Ishikawa (cell line): Measurements from ENCODE around the gene C3orf85.

Source experiments
- CEBPB ChIP-seq: IDR thresholded peaks from 2 replicates; pipeline ENCODE4 v1.6.1; 2012
- CREB1 ChIP-seq: IDR thresholded peaks from 2 replicates; pipeline ENCODE4 v1.6.1; 2012; ENCODE audit warnings: low read depth
- EGR1 ChIP-seq: IDR thresholded peaks from 2 replicates; pipeline ENCODE4 v1.6.1; 2012
- EP300 ChIP-seq: IDR thresholded peaks from 2 replicates; pipeline ENCODE4 v1.6.1; 2012; ENCODE audit warnings: borderline replicate concordance
- FOXM1 ChIP-seq: IDR thresholded peaks from 2 replicates; pipeline ENCODE4 v1.6.1; 2012; ENCODE audit warnings: low read depth, borderline replicate concordance
- MAX ChIP-seq: IDR thresholded peaks from 2 replicates; pipeline ENCODE4 v1.6.1; 2012
- NFIC ChIP-seq: IDR thresholded peaks from 2 replicates; pipeline ENCODE4 v1.6.1; 2012
- RAD21 ChIP-seq: IDR thresholded peaks from 2 replicates; pipeline ENCODE4 v1.6.1; 2012; ENCODE audit warnings: low read depth
- TAF1 ChIP-seq: IDR thresholded peaks from 2 replicates; pipeline ENCODE4 v1.6.1; 2012; ENCODE audit warnings: low read depth, mild to moderate bottlenecking
- TCF12 ChIP-seq: IDR thresholded peaks from 2 replicates; pipeline ENCODE4 v1.6.1; 2012; ENCODE audit warnings: low read depth
- TEAD4 ChIP-seq: IDR thresholded peaks from 2 replicates; pipeline ENCODE4 v1.6.1; 2012
- USF1 ChIP-seq: IDR thresholded peaks from 2 replicates; pipeline ENCODE4 v1.6.1; 2012
- YY1 ChIP-seq: IDR thresholded peaks from 2 replicates; pipeline ENCODE4 v1.6.1; 2012; ENCODE audit warnings: low read depth
- ZBTB7A ChIP-seq: IDR thresholded peaks from 2 replicates; pipeline ENCODE4 v1.6.1; 2012; ENCODE audit warnings: low read depth
- TF ChIP-seq, protein P1 (sequence below): IDR thresholded peaks from 2 replicates; pipeline ENCODE4 v1.6.1; 2012; ENCODE audit warnings: low read depth, mild to moderate bottlenecking

The C3orf85 gene

DNA sequence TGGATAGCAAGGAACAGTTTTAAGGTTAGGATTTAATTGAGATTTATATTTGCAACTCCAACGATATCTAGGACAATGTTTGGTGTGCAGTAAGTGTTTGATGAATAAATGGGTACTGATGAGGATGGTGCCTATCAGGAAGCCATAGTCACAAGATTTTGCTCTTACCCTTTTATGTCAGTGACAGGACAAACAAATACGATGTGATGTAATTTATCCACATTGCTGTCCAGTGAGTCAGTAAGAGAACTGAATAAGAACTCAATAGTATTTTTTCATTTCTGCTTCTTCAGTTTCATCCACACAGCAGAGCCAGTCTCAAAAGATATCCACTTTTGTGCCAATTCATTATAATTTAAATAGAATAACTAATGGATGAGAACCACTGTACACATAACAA lies 18.5 kb downstream of the C3orf85 start:
- TF ChIP-seq YY1 (no peak), TAF1 (no peak), CREB1 (no peak), TEAD4 (no peak), NFIC (no peak), EGR1 (no peak), FOXM1 (no peak), USF1 (no peak), EP300 (no peak), MAX (no peak), CEBPB (no peak), RAD21 (no peak), ZBTB7A (no peak), TCF12 (no peak)
- TF ChIP-seq, protein P1, sequence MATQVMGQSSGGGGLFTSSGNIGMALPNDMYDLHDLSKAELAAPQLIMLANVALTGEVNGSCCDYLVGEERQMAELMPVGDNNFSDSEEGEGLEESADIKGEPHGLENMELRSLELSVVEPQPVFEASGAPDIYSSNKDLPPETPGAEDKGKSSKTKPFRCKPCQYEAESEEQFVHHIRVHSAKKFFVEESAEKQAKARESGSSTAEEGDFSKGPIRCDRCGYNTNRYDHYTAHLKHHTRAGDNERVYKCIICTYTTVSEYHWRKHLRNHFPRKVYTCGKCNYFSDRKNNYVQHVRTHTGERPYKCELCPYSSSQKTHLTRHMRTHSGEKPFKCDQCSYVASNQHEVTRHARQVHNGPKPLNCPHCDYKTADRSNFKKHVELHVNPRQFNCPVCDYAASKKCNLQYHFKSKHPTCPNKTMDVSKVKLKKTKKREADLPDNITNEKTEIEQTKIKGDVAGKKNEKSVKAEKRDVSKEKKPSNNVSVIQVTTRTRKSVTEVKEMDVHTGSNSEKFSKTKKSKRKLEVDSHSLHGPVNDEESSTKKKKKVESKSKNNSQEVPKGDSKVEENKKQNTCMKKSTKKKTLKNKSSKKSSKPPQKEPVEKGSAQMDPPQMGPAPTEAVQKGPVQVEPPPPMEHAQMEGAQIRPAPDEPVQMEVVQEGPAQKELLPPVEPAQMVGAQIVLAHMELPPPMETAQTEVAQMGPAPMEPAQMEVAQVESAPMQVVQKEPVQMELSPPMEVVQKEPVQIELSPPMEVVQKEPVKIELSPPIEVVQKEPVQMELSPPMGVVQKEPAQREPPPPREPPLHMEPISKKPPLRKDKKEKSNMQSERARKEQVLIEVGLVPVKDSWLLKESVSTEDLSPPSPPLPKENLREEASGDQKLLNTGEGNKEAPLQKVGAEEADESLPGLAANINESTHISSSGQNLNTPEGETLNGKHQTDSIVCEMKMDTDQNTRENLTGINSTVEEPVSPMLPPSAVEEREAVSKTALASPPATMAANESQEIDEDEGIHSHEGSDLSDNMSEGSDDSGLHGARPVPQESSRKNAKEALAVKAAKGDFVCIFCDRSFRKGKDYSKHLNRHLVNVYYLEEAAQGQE, result no peak

DNA sequence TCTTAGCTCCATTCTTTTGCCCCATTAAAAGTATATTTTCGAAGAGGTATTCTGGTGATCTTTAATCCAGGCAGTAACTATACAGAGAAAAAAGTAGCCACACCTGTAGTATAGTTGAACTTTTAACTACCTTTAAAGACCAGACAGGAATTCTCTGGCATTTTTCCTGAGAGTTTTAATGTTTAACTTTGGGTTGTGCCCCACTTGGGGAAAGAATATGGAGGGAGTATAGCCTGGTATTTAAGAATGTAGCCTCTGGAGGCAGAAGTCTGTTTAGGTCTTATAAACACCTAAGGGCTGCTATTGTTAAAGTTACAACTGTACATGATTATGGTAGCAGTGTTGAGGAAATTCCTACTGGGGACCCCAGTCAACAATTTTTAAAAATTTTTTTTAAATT lies 19.3 kb downstream of the C3orf85 start:
- TF ChIP-seq CREB1 (no peak), CEBPB (no peak), TCF12 (no peak), YY1 (no peak), EP300 (no peak), USF1 (no peak), TEAD4 (no peak), EGR1 (no peak)
- TF ChIP-seq, protein P1, result no peak

GRCh38 chr3:109161487-109162123 lies 25.1 kb downstream of the C3orf85 start:
- TF ChIP-seq CREB1, result no peak
- no peak for TF ChIP-seq CEBPB
- no peak for TF ChIP-seq TEAD4
- TF ChIP-seq FOXM1, result no peak
- no peak for TF ChIP-seq RAD21
- no peak for TF ChIP-seq YY1
- TF ChIP-seq EP300, result no peak
- TF ChIP-seq MAX, result no peak
- TF ChIP-seq, protein P1, result no peak
- no peak for TF ChIP-seq TCF12
- TF ChIP-seq TAF1, result no peak
- TF ChIP-seq ZBTB7A, result no peak

DNA sequence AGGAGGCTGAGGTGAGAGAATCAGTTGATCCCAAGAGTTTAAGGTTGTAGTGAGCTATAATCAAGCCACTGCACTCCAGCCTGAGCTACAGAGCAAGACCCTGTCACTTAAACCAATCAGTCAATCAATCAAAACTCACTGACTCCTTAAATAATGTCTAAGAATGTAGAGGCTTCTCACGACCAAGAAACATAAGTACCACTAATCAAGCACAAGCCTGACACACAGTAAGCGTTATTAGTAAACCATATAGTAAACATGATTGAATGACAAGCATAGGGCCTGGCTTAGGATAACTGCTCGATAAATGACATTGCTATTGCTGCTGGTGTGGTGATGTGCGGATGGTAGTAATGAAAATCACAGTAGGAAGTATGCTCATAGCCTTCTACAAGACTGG lies 29.4 kb downstream of the C3orf85 start:
- TF ChIP-seq FOXM1 (no peak), ZBTB7A (no peak), EP300 (no peak), TEAD4 (no peak), TAF1 (no peak), USF1 (no peak), YY1 (no peak), CEBPB (no peak), MAX (no peak), NFIC (no peak), TCF12 (no peak), EGR1 (no peak), CREB1 (no peak), RAD21 (no peak)
- TF ChIP-seq, protein P1, result no peak
